Measurements from ENCODE around the gene UBTD1. TPM values are rescaled to one million over a fixed set of nuclear protein-coding genes. Genes with fewer than 3 reads are reported as not detected.
A peak's percentile ranks its signal among the peaks of the same experiment; 100 is the strongest.

Gene UBTD1
- total and polyA plus RNA-seq, 2 experiments from 2014 or later, result 9.5 to 15.8 TPM

GRCh38 chr10:97612386-97612785 lies 113.7 kb downstream of the UBTD1 start:
- H3K36me3 ChIP-seq, result no peaks in the 10 kb centered on the region
- no peaks in the 10 kb centered on the region for H3K27me3 ChIP-seq
- H3K4me3 ChIP-seq, result no peak overlapping the region
- H3K27ac ChIP-seq, result no peak overlapping the region
- H3K9me3 ChIP-seq (ENCODE audit: low read depth), result no peaks in the 10 kb centered on the region
- peak; percentile 33 to 70 for DNase-seq (ENCODE audit: low read depth in 1 of 2, low spot score in 1 of 2)
- H3K4me1 ChIP-seq (ENCODE audit: low read depth), result peaks cover 12% of the 10 kb centered on the region
- TF ChIP-seq, protein P1, sequence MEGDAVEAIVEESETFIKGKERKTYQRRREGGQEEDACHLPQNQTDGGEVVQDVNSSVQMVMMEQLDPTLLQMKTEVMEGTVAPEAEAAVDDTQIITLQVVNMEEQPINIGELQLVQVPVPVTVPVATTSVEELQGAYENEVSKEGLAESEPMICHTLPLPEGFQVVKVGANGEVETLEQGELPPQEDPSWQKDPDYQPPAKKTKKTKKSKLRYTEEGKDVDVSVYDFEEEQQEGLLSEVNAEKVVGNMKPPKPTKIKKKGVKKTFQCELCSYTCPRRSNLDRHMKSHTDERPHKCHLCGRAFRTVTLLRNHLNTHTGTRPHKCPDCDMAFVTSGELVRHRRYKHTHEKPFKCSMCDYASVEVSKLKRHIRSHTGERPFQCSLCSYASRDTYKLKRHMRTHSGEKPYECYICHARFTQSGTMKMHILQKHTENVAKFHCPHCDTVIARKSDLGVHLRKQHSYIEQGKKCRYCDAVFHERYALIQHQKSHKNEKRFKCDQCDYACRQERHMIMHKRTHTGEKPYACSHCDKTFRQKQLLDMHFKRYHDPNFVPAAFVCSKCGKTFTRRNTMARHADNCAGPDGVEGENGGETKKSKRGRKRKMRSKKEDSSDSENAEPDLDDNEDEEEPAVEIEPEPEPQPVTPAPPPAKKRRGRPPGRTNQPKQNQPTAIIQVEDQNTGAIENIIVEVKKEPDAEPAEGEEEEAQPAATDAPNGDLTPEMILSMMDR (IDR thresholded peaks at IDR 0.05; ENCODE audit: low read depth, low read length), result peak; percentile 35

DNA sequence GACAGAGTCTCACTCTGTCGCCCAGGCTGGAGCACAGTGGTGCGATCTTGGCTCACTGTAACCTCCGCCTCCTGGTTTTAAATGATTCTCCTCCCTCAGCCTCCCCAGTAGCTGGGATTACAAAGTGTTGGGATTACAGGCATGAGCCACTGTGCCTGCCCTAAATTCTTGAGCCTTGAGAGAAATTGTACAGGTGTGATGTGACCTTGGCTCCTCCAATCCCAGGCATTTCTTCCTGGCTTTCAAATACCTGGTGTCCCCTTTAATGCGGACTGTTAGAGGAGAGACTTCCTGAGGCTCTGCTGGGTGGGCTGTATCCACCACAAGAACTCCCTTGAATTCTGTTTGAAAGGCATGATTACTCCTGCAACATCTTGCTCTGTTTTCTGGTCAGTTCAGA lies 119.6 kb downstream of the UBTD1 start:
- Histone ChIP-seq H3K27ac (no peak overlapping the region), H3K4me1 (ENCODE audit: low read depth) (no peaks in the 10 kb centered on the region)

GRCh38 chr10:97618733-97619132 lies 120.0 kb downstream of the UBTD1 start:
- Histone ChIP-seq H3K4me3 (no peak overlapping the region), H3K27ac (no peak overlapping the region), H3K27me3 (no peaks in the 10 kb centered on the region), H3K9me3 (ENCODE audit: low read depth) (no peaks in the 10 kb centered on the region), H3K4me1 (ENCODE audit: low read depth) (no peaks in the 10 kb centered on the region), H3K36me3 (no peaks in the 10 kb centered on the region)
- TF ChIP-seq, protein P1 (IDR thresholded peaks at IDR 0.05; ENCODE audit: low read depth, low read length), result no peak
- no peak for DNase-seq (ENCODE audit: low read depth in 1 of 2, low spot score in 1 of 2)

More for the DNA sequence above, 119.6 kb downstream of the UBTD1 start:
- TF ChIP-seq, protein P1 (IDR thresholded peaks at IDR 0.05; ENCODE audit: low read depth, low read length), result no peak
- Histone ChIP-seq H3K9me3 (ENCODE audit: low read depth) (no peaks in the 10 kb centered on the region), H3K36me3 (no peaks in the 10 kb centered on the region), H3K27me3 (no peaks in the 10 kb centered on the region), H3K4me3 (no peak overlapping the region)
- no peak for DNase-seq (ENCODE audit: low read depth in 1 of 2, low spot score in 1 of 2)

Other genes with a start within 250 kb of the UBTD1 start
- 7.5 and 18.7 TPM in 2 replicates for gene ARHGAP19, start 206.3 kb upstream of the UBTD1 start, total RNA-seq
- 5.3 and 15.8 TPM in 2 replicates for gene ARHGAP19, start 206.3 kb upstream of the UBTD1 start, polyA plus RNA-seq
- 12.7 and 17.3 TPM in 2 replicates for gene FRAT1, start 179.7 kb upstream of the UBTD1 start, total RNA-seq
- 12.3 and 22.8 TPM in 2 replicates for gene FRAT1, start 179.7 kb upstream of the UBTD1 start, polyA plus RNA-seq
- 25.4 and 30.6 TPM in 2 replicates for gene FRAT2, start 164.2 kb upstream of the UBTD1 start, total RNA-seq
- gene FRAT2, start 164.2 kb upstream of the UBTD1 start, polyA plus RNA-seq, result 30.1 and 41.7 TPM in 2 replicates
- 14.5 and 16.2 TPM in 2 replicates for gene RRP12, start 97.6 kb upstream of the UBTD1 start, total RNA-seq
- 14.8 and 14.9 TPM in 2 replicates for gene RRP12, start 97.6 kb upstream of the UBTD1 start, polyA plus RNA-seq
- 912 and 1,364 TPM in 2 replicates for gene PGAM1, start 72.7 kb upstream of the UBTD1 start, total RNA-seq
- 1,322 and 1,889 TPM in 2 replicates for gene PGAM1, start 72.7 kb upstream of the UBTD1 start, polyA plus RNA-seq
- gene EXOSC1, start 52.9 kb upstream of the UBTD1 start, total RNA-seq, result 33.6 and 38.3 TPM in 2 replicates
- gene EXOSC1, start 52.9 kb upstream of the UBTD1 start, polyA plus RNA-seq, result 56.5 and 75.0 TPM in 2 replicates
- gene ZDHHC16, start 52.7 kb upstream of the UBTD1 start, total RNA-seq, result 30.8 and 43.2 TPM in 2 replicates
- 58.4 and 85.5 TPM in 2 replicates for gene ZDHHC16, start 52.7 kb upstream of the UBTD1 start, polyA plus RNA-seq
- gene MMS19, start 502 bp upstream of the UBTD1 start, total RNA-seq, result 94.0 and 124 TPM in 2 replicates
- gene MMS19, start 502 bp upstream of the UBTD1 start, polyA plus RNA-seq, result 72.5 and 85.6 TPM in 2 replicates
- not detected in 2 replicates for gene ANKRD2, start 73.9 kb downstream of the UBTD1 start, total RNA-seq
- not detected in 2 replicates for gene ANKRD2, start 73.9 kb downstream of the UBTD1 start, polyA plus RNA-seq
- 2.1 and 3.8 TPM in 2 replicates for gene HOGA1, start 85.5 kb downstream of the UBTD1 start, total RNA-seq
- gene HOGA1, start 85.5 kb downstream of the UBTD1 start, polyA plus RNA-seq, result 2.1 and 5.3 TPM in 2 replicates
- gene C10orf62, start 90.8 kb downstream of the UBTD1 start, total RNA-seq, result 0.25 and 0.30 TPM in 2 replicates
- not detected in 2 replicates for gene C10orf62, start 90.8 kb downstream of the UBTD1 start, polyA plus RNA-seq
- 16.8 and 18.7 TPM in 2 replicates for gene MORN4, start 134.6 kb downstream of the UBTD1 start, total RNA-seq
- gene MORN4, start 134.6 kb downstream of the UBTD1 start, polyA plus RNA-seq, result 48.1 and 61.4 TPM in 2 replicates
- 19.7 and 24.9 TPM in 2 replicates for gene PI4K2A, start 141.7 kb downstream of the UBTD1 start, total RNA-seq
- 15.8 and 20.1 TPM in 2 replicates for gene PI4K2A, start 141.7 kb downstream of the UBTD1 start, polyA plus RNA-seq
- 8.7 and 19.0 TPM in 2 replicates for gene AVPI1, start 188.3 kb downstream of the UBTD1 start, total RNA-seq
- gene AVPI1, start 188.3 kb downstream of the UBTD1 start, polyA plus RNA-seq, result 12.9 and 15.8 TPM in 2 replicates
- gene MARVELD1, start 214.8 kb downstream of the UBTD1 start, total RNA-seq, result 35.2 and 38.3 TPM in 2 replicates
- gene MARVELD1, start 214.8 kb downstream of the UBTD1 start, polyA plus RNA-seq, result 41.7 and 55.5 TPM in 2 replicates
- gene ZFYVE27, start 238.2 kb downstream of the UBTD1 start, total RNA-seq, result 39.1 and 59.8 TPM in 2 replicates
- gene ZFYVE27, start 238.2 kb downstream of the UBTD1 start, polyA plus RNA-seq, result 50.7 and 52.8 TPM in 2 replicates

Measured in cardiac muscle cell (in vitro differentiated cells and primary cell).